HepG2 (cell line): ENCODE data around the gene SIRT7. TPM values are rescaled to one million over a fixed set of nuclear protein-coding genes. Genes with fewer than 3 reads are reported as not detected.

Experiments used
- AHR ChIP-seq: IDR thresholded peaks from 2 replicates; pipeline ENCODE4 v1.6.1; 2018; ENCODE audit warnings: missing genetic modification reagents, missing compliant biosample characterization
- CTCF ChIP-seq: sonication (generic); formaldehyde crosslinking; IDR thresholded peaks from 2 replicates; pipeline ENCODE4 v1.5.0; 2020; ENCODE audit warnings: mild to moderate bottlenecking, missing genetic modification reagents, moderate library complexity
- EHMT2 ChIP-seq: fragments of 200-600 bp; sonication (generic); IDR thresholded peaks from 2 replicates; pipeline ENCODE4 v1.7.0; 2017; ENCODE audit warnings: antibody characterized with exemption, low read depth, low read length, borderline replicate concordance
- FOXM1 ChIP-seq: sonication (generic); formaldehyde crosslinking; IDR thresholded peaks from 2 replicates; pipeline ENCODE4 v1.5.0; 2020; ENCODE audit warnings: missing genetic modification reagents
- FOXO4 ChIP-seq: sonication (generic); formaldehyde crosslinking; conservative IDR thresholded peaks from 2 replicates; pipeline ENCODE4 v1.8.1; 2023; ENCODE audit warnings: missing genetic modification reagents
- HES4 ChIP-seq: sonication (generic); formaldehyde crosslinking; IDR thresholded peaks from 2 replicates; pipeline ENCODE4 v1.9.0; 2021; ENCODE audit warnings: mild to moderate bottlenecking, missing genetic modification reagents, borderline replicate concordance
- KLF6 ChIP-seq: IDR thresholded peaks from 2 replicates; pipeline ENCODE4 v1.8.0; 2016; ENCODE audit warnings: missing biosample characterization, missing genetic modification reagents
- NFE2 ChIP-seq: sonication (generic); formaldehyde crosslinking; IDR thresholded peaks from 2 replicates; pipeline ENCODE4 v1.4.0; 2020; ENCODE audit warnings: missing genetic modification reagents
- NPAS2 ChIP-seq: sonication (generic); formaldehyde crosslinking; IDR thresholded peaks from 2 replicates; pipeline ENCODE4 v1.8.0; 2022; ENCODE audit warnings: mild to moderate bottlenecking, missing genetic modification reagents, borderline replicate concordance
- PHF21A ChIP-seq: sonication (generic); formaldehyde crosslinking; IDR thresholded peaks from 2 replicates; pipeline ENCODE4 v1.5.0; 2020; ENCODE audit warnings: mild to moderate bottlenecking, missing genetic modification reagents
- PRDM15 ChIP-seq: sonication (generic); formaldehyde crosslinking; IDR thresholded peaks from 2 replicates; pipeline ENCODE4 v1.4.0; 2020; ENCODE audit warnings: missing genetic modification reagents
- SOX6 ChIP-seq, 2 experiments: fragments of 450-650 bp in 1 of 2; sonication (generic) in 1 of 2; formaldehyde crosslinking in 1 of 2; IDR thresholded peaks; 2 replicates each; pipeline versions ENCODE4 v1.4.0 to v1.6.1; 2017 to 2020; ENCODE audit warnings: antibody characterized with exemption in 1 of 2, mild to moderate bottlenecking in 1 of 2, missing genetic modification reagents in 1 of 2
- ZBTB1 ChIP-seq: sonication (generic); formaldehyde crosslinking; IDR thresholded peaks from 2 replicates; pipeline ENCODE4 v1.4.0; 2020; ENCODE audit warnings: missing genetic modification reagents, borderline replicate concordance
- ZBTB26 ChIP-seq: IDR thresholded peaks from 2 replicates; pipeline ENCODE4 v1.6.1; 2016; ENCODE audit warnings: missing compliant biosample characterization, missing genetic modification reagents, borderline replicate concordance
- ZBTB46 ChIP-seq: sonication (generic); formaldehyde crosslinking; IDR thresholded peaks from 2 replicates; pipeline ENCODE4 v1.4.0; 2020; ENCODE audit warnings: mild to moderate bottlenecking, missing genetic modification reagents, borderline replicate concordance
- ZNF121 ChIP-seq: sonication (generic); formaldehyde crosslinking; IDR thresholded peaks from 2 replicates; pipeline ENCODE4 v1.5.0; 2020; ENCODE audit warnings: mild to moderate bottlenecking, missing genetic modification reagents
- ZNF343 ChIP-seq: sonication (generic); formaldehyde crosslinking; IDR thresholded peaks from 2 replicates; pipeline ENCODE4 v1.4.0; 2020; ENCODE audit warnings: mild to moderate bottlenecking, missing genetic modification reagents
- ZNF430 ChIP-seq: sonication (generic); formaldehyde crosslinking; IDR thresholded peaks from 2 replicates; pipeline ENCODE4 v1.9.0; 2021; ENCODE audit warnings: mild to moderate bottlenecking, missing genetic modification reagents
- ZNF775 ChIP-seq: sonication (generic); formaldehyde crosslinking; IDR thresholded peaks from 2 replicates; pipeline ENCODE4 v1.4.0; 2020; ENCODE audit warnings: missing genetic modification reagents, mild to moderate bottlenecking, moderate library complexity, borderline replicate concordance
- polyA plus RNA-seq, 8 experiments: library from polyadenylated mRNA; depleted of rRNA in 3 of 8; stranded (reverse) in 7 of 8; unstranded in 1 of 8; fragments of >200 nt; fragmentation: Illumina TruSeq in 4 of 8; extraction: Trizol in 4 of 8; gene quantifications; 2 replicates each; pipeline versions ENCODE4 v1.2.1 to v1.2.3, GENCODE V29; 2011 to 2016; ENCODE audit warnings: low read depth in 4 of 8, missing spikeins in 1 of 8, mixed read lengths in 1 of 8; ENCODE audit not compliant: insufficient read depth in 1 of 8
- total RNA-seq, 5 experiments: library from RNA; depleted of rRNA; stranded (reverse); fragments of >200 nt; fragmentation: Illumina TruSeq; extraction: Trizol; gene quantifications; 2 replicates each; pipeline ENCODE4 v1.2.3, GENCODE V29; 2016; ENCODE audit warnings: low read depth in 1 of 5

Gene SIRT7
- total and polyA plus RNA-seq, 2 of the 13 experiments (the other 11 are each of a cell fraction or from before 2014, with no cell fraction given): 8.3 to 24.8 TPM

DNA sequence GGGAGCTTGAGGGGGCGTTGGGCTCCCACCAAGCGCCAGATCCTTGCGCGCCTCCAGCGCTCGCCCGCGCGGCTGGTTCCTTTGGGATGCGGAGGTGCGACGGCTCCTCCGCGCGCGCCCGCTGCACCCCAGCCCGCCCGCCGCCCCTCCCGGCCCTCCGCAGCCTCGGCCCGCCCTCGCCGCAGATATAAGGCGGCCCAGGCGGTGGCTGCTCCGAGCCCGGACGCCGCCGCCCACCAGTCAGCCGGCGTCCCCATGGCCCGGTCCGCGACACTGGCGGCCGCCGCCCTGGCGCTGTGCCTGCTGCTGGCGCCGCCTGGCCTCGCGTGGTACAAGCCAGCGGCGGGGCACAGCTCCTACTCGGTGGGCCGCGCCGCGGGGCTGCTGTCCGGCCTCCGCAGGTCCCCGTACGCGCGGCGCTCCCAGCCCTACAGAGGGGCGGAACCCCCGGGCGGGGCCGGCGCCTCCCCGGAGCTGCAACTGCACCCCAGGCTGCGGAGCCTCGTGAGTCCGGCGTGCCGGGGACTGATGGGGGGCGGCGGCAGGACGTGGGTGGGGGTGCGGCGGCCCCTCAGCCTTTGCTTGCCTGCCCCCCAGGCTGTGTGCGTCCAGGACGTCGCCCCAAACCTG is 15.8 kb downstream of the SIRT7 start, which contains the start of gene NPB (continued):
- peak; percentile 47; the same call in 1 of the 2 replicates for TF ChIP-seq ZBTB46
- no peak for TF ChIP-seq NPAS2
- TF ChIP-seq CTCF (CRISPR knock-in tag): no peak
- peak; percentile 16; the same call in 1 of the 2 replicates for TF ChIP-seq ZBTB1 (CRISPR knock-in tag)
- 0 out of 2 replicates have a peak, but pooled peaks have one; percentile 24 for TF ChIP-seq PRDM15 (CRISPR knock-in tag)
- no peak; the same call in 1 of the 2 replicates for TF ChIP-seq KLF6
- TF ChIP-seq ZNF775 (CRISPR knock-in tag): no peak
- TF ChIP-seq SOX6 (IDR thresholded peaks at IDR 0.05): no peak
- peak; percentile 3; the same call in 1 of the 2 replicates for TF ChIP-seq SOX6 (CRISPR knock-in tag; IDR thresholded peaks at IDR 0.05)
- TF ChIP-seq HES4 (CRISPR knock-in tag): peak; percentile 88; the same call in 1 of the 2 replicates
- no peak for TF ChIP-seq NFE2 (CRISPR knock-in tag)
- TF ChIP-seq AHR (CRISPR knock-in tag): no peak
- 0 out of 2 replicates have a peak, but pooled peaks have one; percentile 58 for TF ChIP-seq ZNF121 (CRISPR knock-in tag)
- TF ChIP-seq FOXM1 (CRISPR knock-in tag): no peak
- no peak for TF ChIP-seq PHF21A (CRISPR knock-in tag)
- TF ChIP-seq EHMT2: no peak
- no peak for TF ChIP-seq FOXO4
- no peak for TF ChIP-seq ZNF343
- no peak for TF ChIP-seq ZNF430 (CRISPR knock-in tag)
- TF ChIP-seq ZBTB26 (CRISPR knock-in tag): no peak
